WTC11 (cell line): ENCODE measurements around the gene POLR2L.

Source experiments
- ETV6 ChIP-seq: sonication (generic); formaldehyde crosslinking; IDR thresholded peaks from 2 replicates; pipeline ENCODE4 v1.8.1; 2022; ENCODE audit warnings: mild to moderate bottlenecking, missing genetic modification reagents
- FOXJ3 ChIP-seq: sonication (generic); formaldehyde crosslinking; IDR thresholded peaks from 2 replicates; pipeline ENCODE4 v1.9.0; 2021; ENCODE audit warnings: missing genetic modification reagents, mild to moderate bottlenecking, borderline replicate concordance
- GABPB1 ChIP-seq: sonication (generic); formaldehyde crosslinking; IDR thresholded peaks from 2 replicates; pipeline ENCODE4 v1.8.1; 2023; ENCODE audit warnings: mild to moderate bottlenecking, missing genetic modification reagents
- NR2C2 ChIP-seq: sonication (generic); formaldehyde crosslinking; IDR thresholded peaks from 2 replicates; pipeline ENCODE4 v1.8.0; 2022; ENCODE audit warnings: mild to moderate bottlenecking, missing genetic modification reagents
- RORB ChIP-seq: fragments of 250-450 bp; sonication (Bioruptor Pico); IDR thresholded peaks from 2 replicates; pipeline ENCODE4 v1.9.0; 2021; ENCODE audit warnings: mild to moderate bottlenecking
- ZNF263 ChIP-seq: sonication (generic); formaldehyde crosslinking; IDR thresholded peaks from 2 replicates; pipeline ENCODE4 v1.8.1; 2022; ENCODE audit warnings: low read depth, mild to moderate bottlenecking, moderate library complexity, missing genetic modification reagents
- TF ChIP-seq, protein P1 (sequence below): fragments of 200-600 bp; IDR thresholded peaks from 2 replicates; pipeline ENCODE4 v1.8.0; 2022; ENCODE audit warnings: antibody characterized with exemption
- TF ChIP-seq, protein P2 (sequence below): sonication (generic); formaldehyde crosslinking; IDR thresholded peaks from 2 replicates; pipeline ENCODE4 v1.8.1; 2023; ENCODE audit warnings: mild to moderate bottlenecking, missing genetic modification reagents, moderate library complexity
- TF ChIP-seq, protein P3 (sequence below): fragments of 250-450 bp; sonication (Bioruptor Pico); IDR thresholded peaks from 2 replicates; pipeline ENCODE4 v1.9.0; 2021; ENCODE audit warnings: mild to moderate bottlenecking, borderline replicate concordance
- TF ChIP-seq, protein P4 (sequence below): sonication (generic); formaldehyde crosslinking; IDR thresholded peaks from 2 replicates; pipeline ENCODE4 v1.8.1; 2022; ENCODE audit warnings: low read depth, missing genetic modification reagents, borderline replicate concordance
- TF ChIP-seq, protein P5 (sequence below): sonication (generic); formaldehyde crosslinking; IDR thresholded peaks from 2 replicates; pipeline ENCODE4 v1.8.0; 2022; ENCODE audit warnings: mild to moderate bottlenecking, missing genetic modification reagents

DNA sequence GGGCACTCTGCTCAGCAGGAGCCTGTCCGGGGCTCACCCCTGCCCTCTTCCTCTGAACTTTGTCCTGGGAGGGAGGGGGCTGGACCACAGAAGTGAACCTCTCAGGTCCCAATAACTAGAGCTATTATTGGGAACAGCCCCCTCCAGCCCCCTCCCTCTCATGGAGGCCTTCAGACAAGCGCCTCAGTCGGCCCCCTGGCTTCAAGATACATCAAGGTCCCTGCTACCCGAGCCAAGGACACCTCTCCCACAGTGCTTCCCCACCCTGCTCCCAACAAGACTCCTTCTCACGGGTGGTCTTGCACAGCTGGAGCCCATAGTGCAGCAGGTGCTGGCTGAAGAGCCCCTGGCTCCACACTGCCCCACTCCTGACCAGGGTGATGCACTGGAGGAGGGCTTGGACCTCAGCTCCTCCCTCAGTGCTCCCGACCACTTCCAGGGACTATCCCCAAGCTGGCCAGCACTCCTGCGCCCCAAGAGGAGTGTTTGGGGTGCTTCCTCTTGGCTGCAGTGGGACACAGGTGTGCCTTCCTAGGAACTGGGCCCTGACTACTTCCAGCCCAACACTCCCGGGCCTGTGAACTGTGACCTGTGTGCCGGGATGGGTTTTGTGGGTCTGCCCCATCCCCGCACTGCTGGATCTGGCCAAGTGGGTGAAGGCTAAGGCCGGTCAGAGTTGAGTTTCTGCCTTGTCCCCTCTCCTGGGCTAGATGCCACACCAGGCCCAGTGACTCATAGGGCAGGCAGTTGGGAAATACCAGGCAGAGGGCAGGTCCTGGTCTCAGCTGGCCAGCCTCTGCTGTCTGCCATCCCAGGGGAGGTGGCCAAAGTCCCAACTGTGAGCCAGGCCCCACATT lies 21.4 kb downstream of the POLR2L start:
- TF ChIP-seq, protein P1, sequence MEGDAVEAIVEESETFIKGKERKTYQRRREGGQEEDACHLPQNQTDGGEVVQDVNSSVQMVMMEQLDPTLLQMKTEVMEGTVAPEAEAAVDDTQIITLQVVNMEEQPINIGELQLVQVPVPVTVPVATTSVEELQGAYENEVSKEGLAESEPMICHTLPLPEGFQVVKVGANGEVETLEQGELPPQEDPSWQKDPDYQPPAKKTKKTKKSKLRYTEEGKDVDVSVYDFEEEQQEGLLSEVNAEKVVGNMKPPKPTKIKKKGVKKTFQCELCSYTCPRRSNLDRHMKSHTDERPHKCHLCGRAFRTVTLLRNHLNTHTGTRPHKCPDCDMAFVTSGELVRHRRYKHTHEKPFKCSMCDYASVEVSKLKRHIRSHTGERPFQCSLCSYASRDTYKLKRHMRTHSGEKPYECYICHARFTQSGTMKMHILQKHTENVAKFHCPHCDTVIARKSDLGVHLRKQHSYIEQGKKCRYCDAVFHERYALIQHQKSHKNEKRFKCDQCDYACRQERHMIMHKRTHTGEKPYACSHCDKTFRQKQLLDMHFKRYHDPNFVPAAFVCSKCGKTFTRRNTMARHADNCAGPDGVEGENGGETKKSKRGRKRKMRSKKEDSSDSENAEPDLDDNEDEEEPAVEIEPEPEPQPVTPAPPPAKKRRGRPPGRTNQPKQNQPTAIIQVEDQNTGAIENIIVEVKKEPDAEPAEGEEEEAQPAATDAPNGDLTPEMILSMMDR: no peak
- TF ChIP-seq, protein P2, sequence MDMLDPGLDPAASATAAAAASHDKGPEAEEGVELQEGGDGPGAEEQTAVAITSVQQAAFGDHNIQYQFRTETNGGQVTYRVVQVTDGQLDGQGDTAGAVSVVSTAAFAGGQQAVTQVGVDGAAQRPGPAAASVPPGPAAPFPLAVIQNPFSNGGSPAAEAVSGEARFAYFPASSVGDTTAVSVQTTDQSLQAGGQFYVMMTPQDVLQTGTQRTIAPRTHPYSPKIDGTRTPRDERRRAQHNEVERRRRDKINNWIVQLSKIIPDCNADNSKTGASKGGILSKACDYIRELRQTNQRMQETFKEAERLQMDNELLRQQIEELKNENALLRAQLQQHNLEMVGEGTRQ (CRISPR knock-in tag): no peak
- no peak for TF ChIP-seq RORB (CRISPR knock-in tag)
- TF ChIP-seq FOXJ3 (CRISPR knock-in tag): no peak
- no peak for TF ChIP-seq ZNF263
- TF ChIP-seq, protein P3, sequence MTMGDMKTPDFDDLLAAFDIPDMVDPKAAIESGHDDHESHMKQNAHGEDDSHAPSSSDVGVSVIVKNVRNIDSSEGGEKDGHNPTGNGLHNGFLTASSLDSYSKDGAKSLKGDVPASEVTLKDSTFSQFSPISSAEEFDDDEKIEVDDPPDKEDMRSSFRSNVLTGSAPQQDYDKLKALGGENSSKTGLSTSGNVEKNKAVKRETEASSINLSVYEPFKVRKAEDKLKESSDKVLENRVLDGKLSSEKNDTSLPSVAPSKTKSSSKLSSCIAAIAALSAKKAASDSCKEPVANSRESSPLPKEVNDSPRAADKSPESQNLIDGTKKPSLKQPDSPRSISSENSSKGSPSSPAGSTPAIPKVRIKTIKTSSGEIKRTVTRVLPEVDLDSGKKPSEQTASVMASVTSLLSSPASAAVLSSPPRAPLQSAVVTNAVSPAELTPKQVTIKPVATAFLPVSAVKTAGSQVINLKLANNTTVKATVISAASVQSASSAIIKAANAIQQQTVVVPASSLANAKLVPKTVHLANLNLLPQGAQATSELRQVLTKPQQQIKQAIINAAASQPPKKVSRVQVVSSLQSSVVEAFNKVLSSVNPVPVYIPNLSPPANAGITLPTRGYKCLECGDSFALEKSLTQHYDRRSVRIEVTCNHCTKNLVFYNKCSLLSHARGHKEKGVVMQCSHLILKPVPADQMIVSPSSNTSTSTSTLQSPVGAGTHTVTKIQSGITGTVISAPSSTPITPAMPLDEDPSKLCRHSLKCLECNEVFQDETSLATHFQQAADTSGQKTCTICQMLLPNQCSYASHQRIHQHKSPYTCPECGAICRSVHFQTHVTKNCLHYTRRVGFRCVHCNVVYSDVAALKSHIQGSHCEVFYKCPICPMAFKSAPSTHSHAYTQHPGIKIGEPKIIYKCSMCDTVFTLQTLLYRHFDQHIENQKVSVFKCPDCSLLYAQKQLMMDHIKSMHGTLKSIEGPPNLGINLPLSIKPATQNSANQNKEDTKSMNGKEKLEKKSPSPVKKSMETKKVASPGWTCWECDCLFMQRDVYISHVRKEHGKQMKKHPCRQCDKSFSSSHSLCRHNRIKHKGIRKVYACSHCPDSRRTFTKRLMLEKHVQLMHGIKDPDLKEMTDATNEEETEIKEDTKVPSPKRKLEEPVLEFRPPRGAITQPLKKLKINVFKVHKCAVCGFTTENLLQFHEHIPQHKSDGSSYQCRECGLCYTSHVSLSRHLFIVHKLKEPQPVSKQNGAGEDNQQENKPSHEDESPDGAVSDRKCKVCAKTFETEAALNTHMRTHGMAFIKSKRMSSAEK (CRISPR knock-in tag): no peak
- TF ChIP-seq, protein P4, sequence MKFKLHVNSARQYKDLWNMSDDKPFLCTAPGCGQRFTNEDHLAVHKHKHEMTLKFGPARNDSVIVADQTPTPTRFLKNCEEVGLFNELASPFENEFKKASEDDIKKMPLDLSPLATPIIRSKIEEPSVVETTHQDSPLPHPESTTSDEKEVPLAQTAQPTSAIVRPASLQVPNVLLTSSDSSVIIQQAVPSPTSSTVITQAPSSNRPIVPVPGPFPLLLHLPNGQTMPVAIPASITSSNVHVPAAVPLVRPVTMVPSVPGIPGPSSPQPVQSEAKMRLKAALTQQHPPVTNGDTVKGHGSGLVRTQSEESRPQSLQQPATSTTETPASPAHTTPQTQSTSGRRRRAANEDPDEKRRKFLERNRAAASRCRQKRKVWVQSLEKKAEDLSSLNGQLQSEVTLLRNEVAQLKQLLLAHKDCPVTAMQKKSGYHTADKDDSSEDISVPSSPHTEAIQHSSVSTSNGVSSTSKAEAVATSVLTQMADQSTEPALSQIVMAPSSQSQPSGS (CRISPR knock-in tag): no peak
- no peak for TF ChIP-seq NR2C2
- TF ChIP-seq ETV6 (CRISPR knock-in tag): no peak
- TF ChIP-seq, protein P5, sequence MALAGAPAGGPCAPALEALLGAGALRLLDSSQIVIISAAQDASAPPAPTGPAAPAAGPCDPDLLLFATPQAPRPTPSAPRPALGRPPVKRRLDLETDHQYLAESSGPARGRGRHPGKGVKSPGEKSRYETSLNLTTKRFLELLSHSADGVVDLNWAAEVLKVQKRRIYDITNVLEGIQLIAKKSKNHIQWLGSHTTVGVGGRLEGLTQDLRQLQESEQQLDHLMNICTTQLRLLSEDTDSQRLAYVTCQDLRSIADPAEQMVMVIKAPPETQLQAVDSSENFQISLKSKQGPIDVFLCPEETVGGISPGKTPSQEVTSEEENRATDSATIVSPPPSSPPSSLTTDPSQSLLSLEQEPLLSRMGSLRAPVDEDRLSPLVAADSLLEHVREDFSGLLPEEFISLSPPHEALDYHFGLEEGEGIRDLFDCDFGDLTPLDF: no peak
- TF ChIP-seq GABPB1: no peak
